SU-DHL-6 (cell line): ENCODE data around the gene TCF20.

ENCODE experiments used
- EZH2phosphoT487 ChIP-seq: fragments of 200-600 bp; sonication (generic), shearing (Covaris generic); conservative IDR thresholded peaks from 2 replicates; pipeline ENCODE4 v1.6.1; 2018; ENCODE audit warnings: mild to moderate bottlenecking, antibody characterized with exemption, low read length, moderate library complexity, mixed read lengths
- TF ChIP-seq, protein P1 (sequence below): fragments of 200-600 bp; sonication (generic); IDR thresholded peaks from one replicate; pipeline ENCODE4 v1.5.1; 2017; ENCODE audit warnings: antibody characterized with exemption, mild to moderate bottlenecking, low read length, moderate library complexity; ENCODE audit not compliant: insufficient read depth, poor library complexity, severe bottlenecking

DNA sequence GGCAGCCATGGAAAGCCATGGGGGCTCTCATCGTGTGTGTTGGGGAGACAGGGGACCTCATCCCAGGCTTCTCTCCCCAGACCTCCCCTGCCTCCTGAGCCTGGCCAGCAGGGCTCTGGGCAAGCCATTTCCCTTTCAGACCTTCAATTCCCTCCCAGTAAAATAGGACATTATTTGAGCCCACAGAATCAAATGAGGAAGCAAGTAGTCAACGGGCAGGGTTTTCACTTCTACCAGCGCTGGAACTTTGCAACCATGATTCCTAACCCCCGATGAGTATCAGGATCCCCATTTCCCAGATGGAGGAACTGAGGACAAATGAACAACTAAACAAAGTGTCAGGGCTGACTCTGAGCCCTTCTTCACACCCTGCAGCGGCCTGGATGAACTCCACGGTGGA, 48.9 kb upstream of the TCF20 start:
- TF ChIP-seq, protein P1, sequence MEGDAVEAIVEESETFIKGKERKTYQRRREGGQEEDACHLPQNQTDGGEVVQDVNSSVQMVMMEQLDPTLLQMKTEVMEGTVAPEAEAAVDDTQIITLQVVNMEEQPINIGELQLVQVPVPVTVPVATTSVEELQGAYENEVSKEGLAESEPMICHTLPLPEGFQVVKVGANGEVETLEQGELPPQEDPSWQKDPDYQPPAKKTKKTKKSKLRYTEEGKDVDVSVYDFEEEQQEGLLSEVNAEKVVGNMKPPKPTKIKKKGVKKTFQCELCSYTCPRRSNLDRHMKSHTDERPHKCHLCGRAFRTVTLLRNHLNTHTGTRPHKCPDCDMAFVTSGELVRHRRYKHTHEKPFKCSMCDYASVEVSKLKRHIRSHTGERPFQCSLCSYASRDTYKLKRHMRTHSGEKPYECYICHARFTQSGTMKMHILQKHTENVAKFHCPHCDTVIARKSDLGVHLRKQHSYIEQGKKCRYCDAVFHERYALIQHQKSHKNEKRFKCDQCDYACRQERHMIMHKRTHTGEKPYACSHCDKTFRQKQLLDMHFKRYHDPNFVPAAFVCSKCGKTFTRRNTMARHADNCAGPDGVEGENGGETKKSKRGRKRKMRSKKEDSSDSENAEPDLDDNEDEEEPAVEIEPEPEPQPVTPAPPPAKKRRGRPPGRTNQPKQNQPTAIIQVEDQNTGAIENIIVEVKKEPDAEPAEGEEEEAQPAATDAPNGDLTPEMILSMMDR: no peak
- TF ChIP-seq EZH2phosphoT487: no peak
